SU-DHL-6 (cell line): ENCODE results near the gene CLCN6.

Experiments
- H2AFZ ChIP-seq: fragments of 200-600 bp; sonication (generic); 2 replicates; pipeline ENCODE4 v1.6.1; 2014; ENCODE audit warnings: low read depth, mild to moderate bottlenecking, moderate library complexity, mixed read lengths, antibody characterized with exemption, low read length; ENCODE audit not compliant: severe bottlenecking
- H3F3A ChIP-seq: fragments of 200-600 bp; shearing (Covaris generic); 2 replicates; pipeline ENCODE4 v1.6.0; 2016; ENCODE audit warnings: antibody characterized with exemption, mild to moderate bottlenecking; ENCODE audit not compliant: insufficient read depth
- H3K27ac ChIP-seq: fragments of 200-600 bp; sonication (generic); 2 replicates; pipeline ENCODE4 v1.5.1; 2016; ENCODE audit warnings: low read depth, mild to moderate bottlenecking, low read length, moderate library complexity, mixed read lengths
- H3K27me3 ChIP-seq: fragments of 200-600 bp; sonication (generic), shearing (Covaris generic); 2 replicates; pipeline ENCODE4 v1.6.0; 2014; ENCODE audit warnings: mild to moderate bottlenecking, low read length
- H3K36me3 ChIP-seq: fragments of 200-600 bp; sonication (generic); 2 replicates; pipeline ENCODE4 v1.6.1; 2014; ENCODE audit warnings: mild to moderate bottlenecking, low read length, mixed read lengths
- H3K4me2 ChIP-seq: fragments of 300-600, 200-600 bp; shearing (Covaris generic), sonication (generic); 2 replicates; pipeline ENCODE4 v1.6.0; 2014; ENCODE audit warnings: low read length, low read depth, mild to moderate bottlenecking; ENCODE audit not compliant: poor library complexity, severe bottlenecking
- H3K4me3 ChIP-seq: fragments of 200-600 bp; sonication (generic); 2 replicates; pipeline ENCODE4 v1.5.1; 2014; ENCODE audit warnings: antibody characterized with exemption, low read length, mild to moderate bottlenecking, mixed read lengths; ENCODE audit not compliant: insufficient read depth, poor library complexity, severe bottlenecking
- H3K79me2 ChIP-seq: fragments of 200-600 bp; sonication (generic); 2 replicates; pipeline ENCODE4 v1.6.1; 2014; ENCODE audit warnings: mild to moderate bottlenecking, low read length, moderate library complexity; ENCODE audit not compliant: insufficient read depth
- H3K9ac ChIP-seq: fragments of 200-600 bp; sonication (generic); 2 replicates; pipeline ENCODE4 v1.7.0; 2014; ENCODE audit warnings: mild to moderate bottlenecking, low read length
- H3K9me2 ChIP-seq: fragments of 200-600 bp; sonication (generic); replicated peaks from 2 replicates; pipeline ENCODE4 v1.6.1; 2014; ENCODE audit warnings: low read length; ENCODE audit not compliant: insufficient read depth
- H3K9me3 ChIP-seq: fragments of 200-600 bp; sonication (generic); 2 replicates; pipeline ENCODE4 v1.6.1; 2014; ENCODE audit warnings: low read length, mixed read lengths; ENCODE audit not compliant: insufficient read depth
- H4K20me1 ChIP-seq: fragments of 200-600 bp; sonication (generic); 2 replicates; pipeline ENCODE4 v1.6.1; 2014; ENCODE audit warnings: low read depth, mild to moderate bottlenecking, antibody characterized with exemption, low read length, moderate library complexity, mixed read lengths
- CTCF ChIP-seq: fragments of 200-600 bp; sonication (generic); IDR thresholded peaks from one replicate; pipeline ENCODE4 v1.5.1; 2017; ENCODE audit warnings: antibody characterized with exemption, mild to moderate bottlenecking, low read length, moderate library complexity; ENCODE audit not compliant: insufficient read depth, poor library complexity, severe bottlenecking
- EZH2phosphoT487 ChIP-seq: fragments of 200-600 bp; sonication (generic), shearing (Covaris generic); conservative IDR thresholded peaks from 2 replicates; pipeline ENCODE4 v1.6.1; 2018; ENCODE audit warnings: mild to moderate bottlenecking, antibody characterized with exemption, low read length, moderate library complexity, mixed read lengths

Gene CLCN6

GRCh38 chr1:11856698-11857097 lies 50.7 kb downstream of the CLCN6 start:
- Histone ChIP-seq H3K27ac (no peak overlapping the region), H3K4me3 (no peak overlapping the region), H3K9me3 (no peaks in the 10 kb centered on the region), H4K20me1 (no peaks in the 10 kb centered on the region), H3K27me3 (no peaks in the 10 kb centered on the region), H3K79me2 (no peaks in the 10 kb centered on the region), H3K9ac (no peak overlapping the region), H2AFZ (no peak overlapping the region), H3K36me3 (no peaks in the 10 kb centered on the region), H3K9me2 (no peaks in the 10 kb centered on the region), H3F3A (no peaks in the 10 kb centered on the region), H3K4me2 (no peak overlapping the region)
- TF ChIP-seq CTCF: no peak
- no peak for TF ChIP-seq EZH2phosphoT487

DNA sequence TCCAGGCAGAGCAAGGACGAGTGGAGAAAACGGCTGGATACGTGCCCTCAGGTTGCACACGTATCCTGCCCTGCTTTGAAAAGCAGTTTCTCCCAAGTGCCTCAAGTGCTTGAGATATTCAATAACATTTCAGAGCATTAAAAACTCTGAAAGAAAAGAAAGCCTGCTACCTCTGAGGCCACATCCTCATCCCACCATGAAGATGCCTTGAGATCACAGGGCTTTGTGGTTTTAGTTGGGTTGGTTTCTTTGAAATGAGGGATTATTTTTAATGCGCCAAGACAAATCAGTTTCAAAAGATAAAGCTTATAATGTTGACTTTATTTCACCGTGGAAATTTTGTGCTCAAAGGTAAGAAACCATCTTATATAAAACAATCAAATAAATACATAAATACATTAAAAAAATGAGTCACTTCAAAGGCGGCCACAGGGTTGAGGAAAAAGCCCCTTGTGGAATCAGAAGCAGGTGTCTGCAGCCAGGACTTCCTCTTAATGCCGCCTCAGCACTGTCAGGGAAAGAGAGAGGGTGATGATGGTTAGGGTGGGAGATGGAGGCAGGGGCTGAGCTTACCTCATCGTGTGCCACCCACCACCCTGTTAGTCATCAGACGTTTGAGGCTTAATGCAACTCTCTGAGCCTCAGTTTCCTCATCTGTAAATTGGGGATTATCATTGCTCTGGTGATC lies 51.3 kb downstream of the CLCN6 start:
- Histone ChIP-seq H3K4me3 (no peak overlapping the region), H3K27me3 (no peaks in the 10 kb centered on the region), H4K20me1 (no peaks in the 10 kb centered on the region), H3F3A (no peaks in the 10 kb centered on the region), H3K9me3 (no peaks in the 10 kb centered on the region), H3K27ac (no peak overlapping the region), H3K79me2 (no peaks in the 10 kb centered on the region), H3K9me2 (no peaks in the 10 kb centered on the region), H3K4me2 (no peak overlapping the region), H2AFZ (no peak overlapping the region), H3K9ac (no peak overlapping the region), H3K36me3 (no peaks in the 10 kb centered on the region)
- TF ChIP-seq CTCF (no peak), EZH2phosphoT487 (no peak)

DNA sequence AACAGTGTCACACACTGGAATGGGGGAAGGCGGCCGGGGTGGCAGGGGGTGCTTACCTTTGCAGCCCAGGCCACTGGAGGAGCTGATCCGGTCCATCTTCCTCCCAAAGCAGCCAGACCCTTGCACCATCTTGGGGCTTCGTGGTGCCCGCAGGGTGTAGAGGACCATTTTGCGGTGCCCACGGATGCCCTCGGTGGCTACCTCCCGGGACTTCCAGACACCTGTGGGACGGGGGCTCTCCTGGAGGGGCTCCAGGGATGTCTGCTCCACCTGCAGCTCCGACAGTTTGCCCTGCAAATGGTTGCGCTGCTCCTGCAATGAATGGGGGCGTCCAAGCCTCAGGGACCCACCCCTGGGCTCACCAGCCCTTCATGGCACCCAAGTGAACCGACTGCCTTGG lies 52.2 kb downstream of the CLCN6 start:
- H3K36me3 ChIP-seq: no peaks in the 10 kb centered on the region
- H3K4me2 ChIP-seq: no peak overlapping the region
- no peak overlapping the region for H2AFZ ChIP-seq
- H3K9ac ChIP-seq: no peak overlapping the region
- no peaks in the 10 kb centered on the region for H3K27me3 ChIP-seq
- no peaks in the 10 kb centered on the region for H3F3A ChIP-seq
- no peaks in the 10 kb centered on the region for H3K79me2 ChIP-seq
- H3K4me3 ChIP-seq: no peak overlapping the region
- TF ChIP-seq EZH2phosphoT487 (no peak), CTCF (no peak)
- no peaks in the 10 kb centered on the region for H3K9me2 ChIP-seq
- no peak overlapping the region for H3K27ac ChIP-seq
- no peaks in the 10 kb centered on the region for H4K20me1 ChIP-seq
- H3K9me3 ChIP-seq: no peaks in the 10 kb centered on the region
